Activated T-helper 9 cell treated with anti-CD3 and anti-CD28 coated beads, Interleukin-2, amount 50 U/mL, for 16 hours (primary cell): ENCODE results near the gene ADRB1.

Experiments
- DNase-seq: peaks from one replicate; pipeline ENCODE4 v3.0.0-alpha.2; 2020; ENCODE audit warnings: low read depth

Gene ADRB1

DNA sequence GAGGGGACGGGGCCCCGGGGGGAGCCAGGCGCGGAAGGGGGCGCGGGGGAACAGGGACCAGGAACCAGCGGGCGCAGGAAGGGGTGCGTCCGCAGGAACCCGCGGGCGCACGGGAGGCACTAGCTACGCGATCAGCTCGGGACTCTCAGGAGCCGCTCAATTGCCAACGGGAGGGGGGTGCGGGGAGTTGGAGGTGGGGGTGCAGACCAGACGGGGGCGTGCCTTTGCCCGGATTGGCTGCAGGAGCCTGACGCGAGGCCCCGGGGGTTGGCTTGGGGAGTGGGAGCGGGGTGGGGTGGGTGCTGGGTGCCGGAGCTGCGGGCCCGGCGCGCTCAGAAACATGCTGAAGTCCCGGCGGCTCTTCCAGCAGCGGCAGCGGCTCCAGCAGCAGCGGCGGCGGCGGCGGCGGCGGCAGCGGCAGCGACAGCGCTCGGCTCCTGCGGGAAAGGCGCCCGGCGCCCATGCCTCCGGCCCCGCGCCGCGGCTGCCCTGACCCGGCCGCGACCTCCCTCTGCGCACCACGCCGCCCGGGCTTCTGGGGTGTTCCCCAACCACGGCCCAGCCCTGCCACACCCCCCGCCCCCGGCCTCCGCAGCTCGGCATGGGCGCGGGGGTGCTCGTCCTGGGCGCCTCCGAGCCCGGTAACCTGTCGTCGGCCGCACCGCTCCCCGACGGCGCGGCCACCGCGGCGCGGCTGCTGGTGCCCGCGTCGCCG is at the start of gene ADRB1:
TSS of gene ADRB1 (plus strand) at position 335 of the 715 bp plus-strand sequence. CDS start at position 602, 267 bp downstream.
- no peak for DNase-seq

DNA sequence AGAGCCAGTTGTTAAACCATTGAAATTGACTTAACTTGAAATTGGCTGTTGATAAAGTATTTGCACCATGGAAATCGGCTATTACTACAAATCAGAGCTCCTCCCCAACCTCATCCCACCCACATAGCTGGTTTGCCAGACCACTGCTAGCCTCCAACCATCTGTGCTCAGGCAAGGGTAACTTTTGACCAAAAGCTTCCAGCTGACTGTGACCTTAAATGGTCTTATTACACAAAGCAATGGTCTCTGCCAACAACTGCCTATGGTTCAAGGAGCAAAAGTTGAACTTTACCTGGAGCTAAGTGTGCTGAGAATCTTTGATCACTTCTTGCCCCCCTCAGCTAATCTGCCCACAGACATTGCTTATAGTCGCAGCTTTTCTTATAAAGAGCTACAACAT is 48.5 kb upstream of the ADRB1 start:
- DNase-seq: no peak

DNA sequence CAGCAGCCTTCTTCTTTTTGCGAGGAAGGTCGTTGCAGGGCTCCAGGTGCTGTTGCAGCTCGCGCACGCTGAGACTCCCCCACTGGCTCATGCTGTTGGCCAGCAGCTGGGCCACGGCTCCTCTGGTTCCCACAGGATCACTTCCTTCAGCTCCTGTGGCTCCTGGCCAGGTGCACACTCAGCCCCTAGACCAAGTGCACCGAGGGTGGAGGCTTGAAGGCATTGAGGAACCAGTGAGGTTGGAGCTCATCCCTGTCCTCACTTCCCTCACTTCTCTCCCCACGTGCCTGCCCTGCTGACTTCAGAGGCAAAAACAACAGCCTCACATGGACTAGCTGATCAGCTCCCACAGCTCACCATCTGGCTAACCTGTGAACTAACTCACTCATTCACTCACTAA is 46.2 kb upstream of the ADRB1 start:
- no peak for DNase-seq

DNA sequence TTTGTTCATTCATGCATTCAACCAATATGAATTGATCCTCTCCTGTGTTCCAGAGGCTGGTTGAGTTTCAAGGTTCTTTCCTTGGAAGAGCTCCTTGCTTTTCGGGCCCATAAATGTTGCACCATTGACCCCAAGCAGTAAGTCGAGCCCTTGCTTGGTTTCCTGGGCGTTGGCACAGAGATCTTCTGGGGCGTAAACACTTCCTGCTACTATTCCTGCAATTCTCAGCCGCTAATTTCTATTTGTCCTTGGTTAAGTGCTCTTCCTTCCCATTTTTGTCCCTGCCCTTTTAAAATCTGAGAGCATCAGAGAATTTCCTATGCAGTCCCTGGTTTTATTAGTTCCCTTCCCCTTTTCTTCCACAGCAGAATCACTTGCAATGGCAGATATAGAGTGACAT is 44.1 kb upstream of the ADRB1 start:
- DNase-seq: no peak

DNA sequence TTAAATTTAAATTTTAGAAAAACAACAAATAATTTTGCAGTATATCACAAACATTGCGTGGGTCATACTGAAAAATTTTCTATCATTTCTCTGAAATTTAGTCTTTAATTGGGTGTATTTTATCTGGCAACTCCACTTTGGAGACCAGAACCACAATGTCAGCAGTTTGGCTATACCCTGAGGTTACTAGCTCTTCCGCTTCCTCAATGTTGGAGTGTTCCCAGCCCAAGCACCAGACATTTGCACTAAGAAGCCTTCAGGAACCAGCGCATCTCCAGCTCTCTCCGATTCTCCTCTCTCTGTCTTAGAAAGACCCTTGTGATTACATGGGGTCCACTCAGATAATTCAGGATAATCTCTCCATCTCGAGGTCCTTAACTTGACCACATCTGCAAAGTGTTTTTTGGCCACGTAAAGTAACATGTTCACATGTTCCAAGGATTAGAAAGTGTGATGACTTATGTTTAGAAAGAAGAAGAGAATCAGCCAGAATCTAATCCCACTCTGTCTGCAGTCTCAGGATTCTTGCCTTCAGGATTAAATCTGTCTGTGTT is 43.1 kb upstream of the ADRB1 start:
- DNase-seq: no peak

DNA sequence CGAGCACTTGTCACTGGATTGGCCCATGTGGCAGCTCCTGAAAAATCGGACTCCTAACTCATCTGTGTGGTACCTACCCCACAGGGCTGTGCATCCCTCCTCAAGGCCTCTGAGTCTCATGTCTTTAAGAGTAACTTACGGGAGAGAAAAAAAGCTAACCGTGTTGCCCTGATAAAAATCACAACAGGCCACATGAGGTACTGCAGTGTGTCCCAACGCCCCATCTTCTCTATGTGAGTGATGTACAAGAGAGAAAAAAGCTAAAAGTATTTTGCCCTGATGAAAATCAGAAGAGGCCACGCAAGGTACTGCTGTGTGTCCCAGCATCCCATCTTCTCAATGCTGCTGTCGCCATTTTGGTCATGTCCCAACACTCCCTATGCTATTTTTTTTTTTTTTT is 41.2 kb upstream of the ADRB1 start:
- DNase-seq: no peak

DNA sequence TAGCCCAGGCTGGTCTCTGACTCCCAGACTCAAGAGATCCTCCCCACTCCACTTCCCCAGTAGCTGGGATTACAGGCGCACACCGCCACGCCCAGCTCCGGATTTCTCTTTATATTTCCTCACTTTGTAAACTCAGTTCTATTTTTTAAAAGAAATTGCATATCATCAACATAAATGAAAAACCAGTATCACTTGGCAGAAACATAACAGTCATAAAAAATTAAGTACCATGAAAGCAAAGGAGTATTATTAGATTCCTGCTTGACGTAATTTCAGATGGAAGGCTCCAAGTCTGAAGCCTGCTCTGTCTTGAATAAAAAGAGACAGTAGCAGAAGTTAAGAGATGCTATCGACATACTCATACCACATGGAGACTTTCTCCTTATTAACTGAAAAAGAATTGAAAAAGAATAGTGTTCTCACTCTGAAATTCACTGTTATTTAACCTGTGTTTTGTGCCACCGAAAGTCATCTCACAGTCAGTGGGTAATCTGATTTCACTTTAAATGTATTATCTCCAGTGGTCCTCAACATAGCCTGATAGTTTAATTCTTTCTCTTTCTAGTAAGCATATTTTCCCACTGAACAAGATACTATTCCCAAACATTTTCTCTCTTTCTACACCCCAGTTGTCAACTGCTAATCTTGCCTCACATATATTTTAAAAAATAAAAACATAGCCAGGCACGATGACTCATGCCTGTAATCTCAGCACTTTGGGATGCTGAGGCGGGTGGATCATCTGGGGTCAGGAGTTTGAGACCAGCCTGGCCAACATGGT is 40.3 kb upstream of the ADRB1 start:
- DNase-seq: no peak

DNA sequence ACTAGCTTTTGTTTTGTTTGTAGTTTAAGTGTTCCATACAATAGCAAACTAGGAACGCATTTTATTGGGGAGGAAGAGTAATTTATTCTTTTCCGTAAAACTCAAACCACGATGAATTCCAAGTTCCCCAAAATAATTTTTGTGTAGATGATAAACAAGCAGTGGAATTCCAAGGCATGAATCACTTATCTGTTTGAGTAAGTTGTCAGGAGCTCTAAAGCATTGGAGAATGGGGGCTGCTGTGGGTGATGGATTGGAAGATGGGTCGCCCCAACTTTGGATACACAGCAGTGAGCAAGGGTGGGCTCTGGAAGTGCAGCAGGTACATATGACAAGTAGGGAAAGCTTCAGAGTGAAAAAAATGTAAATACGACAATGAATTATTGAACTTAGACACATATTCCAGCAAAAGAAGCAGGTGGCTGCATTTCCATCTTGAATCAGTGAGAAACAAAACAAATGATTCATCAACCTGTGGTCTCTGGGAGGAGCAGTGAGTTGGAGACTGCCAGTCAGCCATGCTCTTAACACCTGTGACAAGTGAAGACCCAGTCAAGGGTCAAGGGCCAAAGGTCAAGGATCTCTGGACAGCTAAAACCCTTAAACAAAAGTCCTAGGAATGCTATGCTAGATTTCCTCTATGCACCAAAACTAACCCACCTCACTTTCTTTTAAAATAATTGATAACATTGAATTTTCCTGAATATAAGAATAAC is 34.2 kb upstream of the ADRB1 start:
- DNase-seq: no peak

DNA sequence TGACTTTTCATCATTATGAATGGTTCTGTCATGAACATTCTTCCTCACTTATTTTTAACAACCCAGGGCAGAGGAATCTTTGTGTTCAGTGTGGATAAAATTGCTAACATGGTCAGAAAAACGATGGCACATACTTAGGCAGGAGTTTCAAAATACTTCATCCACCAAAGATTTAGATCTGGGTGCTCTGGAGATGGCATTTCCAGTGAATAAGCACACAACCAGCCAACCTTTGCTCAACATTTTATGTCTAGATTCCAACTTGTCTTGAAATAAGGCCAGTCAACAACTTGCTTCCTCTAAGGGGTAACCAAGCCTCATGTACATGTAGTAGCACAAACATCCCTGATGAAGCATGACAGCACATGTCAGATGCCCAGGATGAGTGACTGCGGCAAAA is 33.4 kb upstream of the ADRB1 start:
- no peak for DNase-seq

DNA sequence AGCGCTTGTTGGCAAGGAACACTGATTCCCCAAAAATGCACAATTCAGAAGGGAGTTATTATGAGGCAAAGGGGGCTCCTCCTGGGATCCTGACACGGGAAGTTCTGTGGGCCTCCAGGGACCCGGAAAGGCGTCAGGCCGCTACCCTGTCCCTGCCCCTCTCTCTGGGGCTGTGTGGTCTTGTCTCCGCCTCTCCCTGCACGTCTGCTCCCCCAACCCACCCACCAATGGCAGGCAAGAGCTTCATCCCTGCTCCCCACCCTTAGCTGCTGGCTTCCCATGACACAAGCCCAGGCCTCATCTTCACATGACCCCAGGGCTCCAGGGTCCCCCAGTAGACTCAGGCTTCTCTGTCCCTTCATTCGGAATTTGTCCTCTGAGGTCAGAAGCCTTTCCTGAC is 31.0 kb upstream of the ADRB1 start:
- no peak for DNase-seq

DNA sequence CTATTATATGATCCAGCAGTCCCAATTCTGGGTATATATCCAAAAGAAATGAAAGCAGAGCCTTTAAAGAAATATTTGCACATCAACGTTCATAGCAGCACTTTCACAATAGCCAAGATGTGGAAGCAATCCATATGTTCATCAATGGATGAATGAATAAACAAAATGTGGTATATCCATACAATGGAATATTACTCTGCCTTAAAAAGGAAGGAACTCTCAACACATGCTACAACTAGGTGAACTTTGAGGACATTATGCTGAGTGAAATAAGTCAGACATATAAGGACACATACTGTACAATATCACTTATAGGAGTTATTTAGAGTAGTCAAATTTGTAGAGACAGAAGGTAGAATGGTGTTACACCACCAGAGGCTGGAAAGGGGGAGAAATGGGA is 28.0 kb upstream of the ADRB1 start:
- DNase-seq: no peak

DNA sequence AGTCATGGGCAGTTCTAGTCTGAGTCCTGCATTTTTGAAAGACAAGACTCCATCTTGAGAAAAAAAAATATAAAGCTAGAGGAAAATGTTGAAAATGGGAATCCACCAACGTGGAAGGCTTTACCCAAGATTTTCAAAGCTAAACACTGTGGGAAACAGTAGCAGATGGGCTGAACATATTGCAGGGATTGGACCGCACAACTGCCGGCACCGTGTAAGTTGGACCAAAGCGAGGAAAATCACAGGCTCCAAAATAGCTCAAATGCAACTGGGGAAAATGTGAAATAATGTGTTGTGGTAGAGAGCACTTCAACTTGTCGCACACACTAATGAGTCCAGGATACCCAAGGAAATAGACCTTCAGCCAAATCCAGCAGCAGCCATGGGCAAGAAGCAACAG is 26.4 kb upstream of the ADRB1 start:
- DNase-seq: no peak

DNA sequence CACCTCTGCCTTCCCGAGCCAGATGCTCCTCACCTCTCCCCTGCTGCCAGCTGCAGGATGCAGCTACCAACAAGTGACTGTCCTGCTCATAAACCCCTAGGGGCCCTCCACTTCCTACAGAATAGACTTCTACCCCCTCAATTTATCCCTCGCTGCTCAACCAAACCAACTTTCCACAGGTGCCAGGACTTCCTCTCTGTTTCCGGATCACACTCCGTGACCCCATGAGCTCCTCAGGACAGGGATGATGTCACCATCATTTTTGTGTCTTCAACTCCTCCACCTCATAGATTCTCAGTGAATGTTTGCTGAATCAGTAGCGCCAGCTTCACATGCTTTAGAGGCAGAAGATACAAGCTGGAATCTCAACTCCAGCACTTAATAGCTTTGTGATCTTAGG is 25.8 kb upstream of the ADRB1 start:
- no peak for DNase-seq

DNA sequence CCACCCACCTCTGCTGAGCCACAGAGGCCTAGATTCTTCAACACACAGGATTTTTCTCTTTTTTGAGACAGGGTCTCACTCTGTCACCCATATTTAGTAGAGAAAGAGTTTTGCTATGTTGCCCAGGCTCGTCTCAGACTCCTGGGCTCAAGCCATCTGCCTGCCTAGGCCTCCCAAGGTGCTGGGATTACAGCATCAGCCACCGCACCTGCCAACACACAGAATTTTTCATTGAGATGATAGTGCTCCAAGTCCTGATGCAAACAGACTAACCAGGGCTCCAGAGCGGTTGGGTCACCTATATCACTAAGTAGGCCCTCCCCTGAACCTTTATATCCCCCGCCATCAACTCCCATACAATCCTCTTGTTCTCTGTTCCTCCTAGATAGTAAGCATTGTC is 24.4 kb upstream of the ADRB1 start:
- DNase-seq: no peak

DNA sequence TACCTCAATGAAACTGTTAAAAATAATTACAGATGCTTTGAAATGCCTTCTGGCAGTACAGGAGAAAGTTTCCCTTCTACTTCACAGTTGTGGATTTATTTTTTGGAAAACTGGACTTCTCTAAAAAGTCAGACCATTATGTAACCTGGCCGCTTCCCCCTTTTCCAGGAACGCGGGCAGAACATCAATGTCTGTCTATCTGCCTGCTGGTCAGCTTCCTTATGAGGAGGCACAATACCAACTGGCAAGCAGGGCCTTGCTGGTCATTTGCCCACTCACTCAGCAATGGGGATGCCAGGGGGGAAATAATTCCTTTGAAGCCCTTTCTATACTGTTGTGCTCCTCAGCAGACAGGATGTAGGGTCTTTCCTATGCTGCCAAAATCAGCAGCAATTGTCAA is 22.5 kb upstream of the ADRB1 start:
- DNase-seq: no peak

DNA sequence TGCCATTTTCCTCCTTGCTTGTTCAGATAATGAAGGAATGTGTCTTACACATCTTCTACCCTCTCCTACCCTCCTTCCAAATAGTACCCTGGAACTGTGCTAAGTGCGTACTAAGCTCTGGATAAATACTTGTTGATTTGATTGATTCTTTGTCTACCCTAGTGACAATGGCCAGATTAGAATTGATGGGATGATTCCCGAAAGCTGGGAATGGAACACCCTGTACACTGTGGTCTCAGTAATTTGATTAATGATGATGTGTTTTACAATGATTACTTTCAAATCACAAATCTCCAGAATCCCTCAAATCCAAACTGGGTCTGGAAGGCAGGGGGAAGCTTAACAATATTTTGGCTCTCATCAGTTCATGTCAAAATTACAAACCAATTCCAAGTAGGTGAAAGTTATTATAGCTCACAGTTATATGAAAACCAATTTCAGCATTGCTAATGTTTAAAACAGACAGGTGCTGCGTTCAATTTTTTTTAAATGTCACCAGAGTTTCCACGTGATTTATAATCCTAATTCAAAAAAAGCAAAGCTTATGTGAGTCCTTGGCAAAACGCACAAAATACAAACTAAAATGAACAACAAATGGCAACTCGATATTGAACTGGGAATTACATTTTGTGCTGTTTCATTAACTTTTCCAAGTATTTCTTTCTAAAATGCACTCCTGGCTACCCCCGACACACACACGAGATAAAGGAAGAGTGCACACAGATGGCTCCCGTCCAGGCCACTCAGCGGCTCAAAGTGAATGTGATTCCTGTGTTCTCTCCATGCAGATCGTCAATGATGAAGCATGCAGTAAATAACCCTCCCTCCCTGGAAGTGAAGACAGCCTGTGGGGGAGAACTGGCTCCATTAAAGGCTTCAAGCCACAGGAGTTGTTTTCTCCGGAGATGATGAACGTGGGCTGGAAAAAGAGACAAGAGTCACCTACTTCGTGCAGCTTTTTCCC is 21.7 kb upstream of the ADRB1 start:
- no peak for DNase-seq

DNA sequence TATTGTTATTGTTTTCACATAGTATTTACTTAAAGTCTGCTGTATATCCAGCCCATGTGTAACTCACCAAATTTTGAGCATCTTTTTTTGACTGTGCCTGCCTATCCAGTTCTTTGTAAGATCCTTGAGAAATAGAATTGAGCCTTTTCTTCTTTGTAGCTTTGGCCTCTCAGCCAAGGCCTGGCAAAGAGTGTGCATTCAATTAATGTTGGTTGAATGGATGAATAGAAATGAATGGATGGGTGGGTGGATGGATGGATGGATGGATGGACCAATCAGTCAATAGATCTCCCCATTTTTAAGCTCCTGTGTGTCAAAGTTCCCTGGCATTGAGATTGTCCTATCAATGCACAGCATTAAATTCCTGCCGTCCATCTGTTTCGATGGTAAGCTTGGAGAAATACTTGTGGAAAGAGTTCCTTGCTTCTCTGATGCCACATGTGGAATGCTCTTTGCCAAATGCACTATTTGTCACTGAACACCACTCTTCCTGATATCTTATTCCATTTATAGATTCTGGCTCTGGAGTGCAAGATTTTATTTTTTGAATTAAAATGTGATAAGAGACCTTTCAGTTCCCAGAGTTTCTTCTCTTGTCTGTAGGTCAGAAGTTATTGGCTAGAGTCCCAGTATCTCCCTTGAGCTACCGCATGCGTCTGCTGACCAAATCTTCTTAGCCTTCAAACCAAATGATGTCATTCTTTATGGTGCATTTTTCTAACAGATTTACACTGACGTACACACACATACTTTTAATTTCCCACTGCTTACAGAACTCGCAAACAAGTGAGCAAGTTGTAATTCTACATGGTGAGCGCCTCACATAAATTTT is 20.7 kb upstream of the ADRB1 start:
- DNase-seq: no peak

DNA sequence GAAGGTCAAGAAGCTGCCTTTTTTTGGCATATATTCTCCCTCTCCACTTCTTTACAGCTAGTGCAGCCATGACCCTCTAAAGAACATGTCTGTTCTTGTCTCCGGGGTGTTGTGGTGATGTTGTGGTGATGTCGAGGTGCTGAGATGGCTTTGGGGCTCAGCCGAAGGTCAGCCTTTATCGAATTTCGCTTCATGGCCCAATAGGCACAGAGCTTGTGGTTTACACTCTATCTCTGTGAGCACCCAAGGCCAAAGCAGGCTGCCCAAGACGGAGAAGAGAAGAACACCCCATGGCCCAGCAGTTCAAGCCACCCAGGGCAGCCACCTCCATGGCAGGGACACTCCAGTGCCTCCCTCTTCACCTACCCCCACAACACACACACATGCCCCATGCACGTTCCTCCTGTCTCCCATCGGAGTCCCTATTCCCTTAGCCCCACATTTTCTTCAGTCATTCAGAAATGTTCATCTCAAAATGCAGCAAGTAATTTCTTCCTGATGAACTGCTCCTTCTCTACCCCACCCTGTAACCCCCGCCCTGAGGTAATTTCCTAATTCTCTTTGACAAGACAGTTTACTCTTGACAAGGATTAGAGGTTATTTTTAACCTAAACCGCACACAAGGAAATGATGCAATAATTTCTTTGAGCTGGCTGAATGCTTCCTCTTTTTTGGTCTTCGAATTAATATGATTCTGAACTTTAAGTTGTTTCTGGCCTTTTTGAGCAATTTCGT is 18.6 kb upstream of the ADRB1 start:
- no peak for DNase-seq

DNA sequence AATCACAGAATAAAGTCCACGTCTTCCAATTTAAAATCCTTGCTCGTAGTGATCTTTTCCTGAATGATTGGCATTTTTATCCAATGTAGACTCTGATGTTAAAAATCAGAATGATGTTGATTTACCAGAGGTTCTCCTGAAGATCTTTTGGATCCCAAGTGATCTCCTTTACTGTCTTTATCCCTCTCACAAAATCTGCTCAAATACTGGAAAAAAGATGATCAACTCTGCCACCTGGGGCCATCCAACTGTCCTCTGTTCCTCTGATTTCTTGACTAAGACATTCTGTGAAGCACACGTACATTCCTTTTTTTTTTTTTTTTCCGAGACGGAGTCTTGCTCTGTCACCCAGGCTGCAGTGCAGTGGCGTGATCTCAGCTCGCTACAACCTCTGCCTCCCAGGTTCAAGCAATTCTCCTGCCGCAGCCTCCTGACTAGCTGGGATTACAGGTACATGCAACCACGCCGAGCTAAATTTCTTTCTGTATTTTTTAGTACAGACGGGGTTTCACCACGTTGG is 18.0 kb upstream of the ADRB1 start:
- DNase-seq: no peak
